Measurements from ENCODE around the gene PRR35. TPM values are rescaled to one million over a fixed set of nuclear protein-coding genes. Genes with fewer than 3 reads are reported as not detected.
A peak's percentile ranks its signal among the peaks of the same experiment; 100 is the strongest.

PRR35 gene
- total RNA-seq, 1 donor from 2014 or later: not detected

GRCh38 chr16:558298-559020, 1.7 kb upstream of the PRR35 start:
- intact Hi-C loops (cut with micrococcal nuclease): no loop called here
- Mint-ChIP-seq H3K4me3 (no peak overlapping the region), H3K4me1 (ENCODE audit: low read depth) (no peaks in the 10 kb centered on the region), H3K27ac (no peak overlapping the region), H3K36me3 (ENCODE audit: low read depth) (no peaks in the 10 kb centered on the region), H3K9me3 (no peaks in the 10 kb centered on the region), H3K27me3 (ENCODE audit: insufficient read depth) (peaks cover 10% of the 10 kb centered on the region)
- no peak for DNase-seq (ENCODE audit: low spot score)

GRCh38 chr16:559021-559380, 1.2 kb upstream of the PRR35 start:
- H3K27ac Mint-ChIP-seq: no peak overlapping the region
- H3K4me1 Mint-ChIP-seq (ENCODE audit: low read depth): no peaks in the 10 kb centered on the region
- intact Hi-C loops (cut with micrococcal nuclease): no loop called here
- H3K36me3 Mint-ChIP-seq (ENCODE audit: low read depth): no peaks in the 10 kb centered on the region
- H3K27me3 Mint-ChIP-seq (ENCODE audit: insufficient read depth): peaks cover 10% of the 10 kb centered on the region
- H3K9me3 Mint-ChIP-seq: no peaks in the 10 kb centered on the region
- H3K4me3 Mint-ChIP-seq: no peak overlapping the region
- no peak for DNase-seq (ENCODE audit: low spot score)

GRCh38 chr16:559411-560203, 587 bp upstream of the PRR35 start:
- Mint-ChIP-seq H3K4me3 (no peak overlapping the region), H3K36me3 (ENCODE audit: low read depth) (no peaks in the 10 kb centered on the region), H3K27me3 (ENCODE audit: insufficient read depth) (peaks cover 10% of the 10 kb centered on the region), H3K4me1 (ENCODE audit: low read depth) (no peaks in the 10 kb centered on the region), H3K9me3 (no peaks in the 10 kb centered on the region), H3K27ac (no peak overlapping the region)
- intact Hi-C loops (cut with micrococcal nuclease): no loop called here
- DNase-seq (ENCODE audit: low spot score): no peak

GRCh38 chr16:560701-561412, 663 bp downstream of the PRR35 start:
- Mint-ChIP-seq H3K4me1 (ENCODE audit: low read depth) (no peaks in the 10 kb centered on the region), H3K27me3 (ENCODE audit: insufficient read depth) (peaks cover 10% of the 10 kb centered on the region), H3K4me3 (no peak overlapping the region), H3K36me3 (ENCODE audit: low read depth) (no peaks in the 10 kb centered on the region), H3K27ac (no peak overlapping the region), H3K9me3 (no peaks in the 10 kb centered on the region)
- intact Hi-C loops (cut with micrococcal nuclease): no loop called here
- no peak for DNase-seq (ENCODE audit: low spot score)

- DNase-seq (ENCODE audit: low spot score): no peak
- no peaks in the 10 kb centered on the region for H3K4me1 Mint-ChIP-seq (ENCODE audit: low read depth)
- no peaks in the 10 kb centered on the region for H3K36me3 Mint-ChIP-seq (ENCODE audit: low read depth)
- H3K9me3 Mint-ChIP-seq: no peaks in the 10 kb centered on the region
- H3K27me3 Mint-ChIP-seq (ENCODE audit: insufficient read depth): peaks cover 10% of the 10 kb centered on the region
- H3K4me3 Mint-ChIP-seq: no peak overlapping the region
- H3K27ac Mint-ChIP-seq: no peak overlapping the region
- intact Hi-C loops (cut with micrococcal nuclease): no loop called here
These were observed 1.2 kb downstream of the PRR35 start for GRCh38 chr16:561413-561794.

GRCh38 chr16:561957-562938, 2.1 kb downstream of the PRR35 start:
- intact Hi-C loops (cut with micrococcal nuclease): no loop called here
- Mint-ChIP-seq H3K9me3 (no peaks in the 10 kb centered on the region), H3K4me1 (ENCODE audit: low read depth) (peaks cover 8% of the 10 kb centered on the region), H3K36me3 (ENCODE audit: low read depth) (no peaks in the 10 kb centered on the region), H3K27me3 (ENCODE audit: insufficient read depth) (peaks cover 10% of the 10 kb centered on the region), H3K4me3 (no peak overlapping the region), H3K27ac (no peak overlapping the region)
- no peak for DNase-seq (ENCODE audit: low spot score)

- H3K27ac Mint-ChIP-seq: no peak overlapping the region
- H3K4me3 Mint-ChIP-seq: no peak overlapping the region
- intact Hi-C loops (cut with micrococcal nuclease): no loop called here
- DNase-seq (ENCODE audit: low spot score): no peak
- no peaks in the 10 kb centered on the region for H3K9me3 Mint-ChIP-seq
- no peaks in the 10 kb centered on the region for H3K36me3 Mint-ChIP-seq (ENCODE audit: low read depth)
- peaks cover 9% of the 10 kb centered on the region for H3K4me1 Mint-ChIP-seq (ENCODE audit: low read depth)
- H3K27me3 Mint-ChIP-seq (ENCODE audit: insufficient read depth): peaks cover 9% of the 10 kb centered on the region
These were observed 3.0 kb downstream of the PRR35 start for GRCh38 chr16:563072-563644.

- no peaks in the 10 kb centered on the region for H3K36me3 Mint-ChIP-seq (ENCODE audit: low read depth)
- H3K9me3 Mint-ChIP-seq: no peaks in the 10 kb centered on the region
- intact Hi-C loops (cut with micrococcal nuclease): no loop called here
- no peak overlapping the region for H3K4me3 Mint-ChIP-seq
- DNase-seq (ENCODE audit: low spot score): no peak
- H3K4me1 Mint-ChIP-seq (ENCODE audit: low read depth): peaks cover 16% of the 10 kb centered on the region
- peaks cover 7% of the 10 kb centered on the region for H3K27me3 Mint-ChIP-seq (ENCODE audit: insufficient read depth)
- no peak overlapping the region for H3K27ac Mint-ChIP-seq
These were observed 4.7 kb downstream of the PRR35 start for GRCh38 chr16:564690-565418.

- Mint-ChIP-seq H3K27me3 (ENCODE audit: insufficient read depth) (peaks cover 7% of the 10 kb centered on the region), H3K36me3 (ENCODE audit: low read depth) (no peaks in the 10 kb centered on the region), H3K9me3 (no peaks in the 10 kb centered on the region), H3K27ac (no peak overlapping the region), H3K4me3 (no peak overlapping the region), H3K4me1 (ENCODE audit: low read depth) (peaks cover 19% of the 10 kb centered on the region)
- intact Hi-C loops (cut with micrococcal nuclease): loop anchor here (2.0 kb wide), 1 partner anchor 71 kb away; the partner anchor contains the start of gene METTL26
- DNase-seq (ENCODE audit: low spot score): no peak
These were observed 5.5 kb downstream of the PRR35 start for GRCh38 chr16:565419-566330.

- Mint-ChIP-seq H3K9me3 (no peaks in the 10 kb centered on the region), H3K27ac (peak within 1 kb of the TSS; percentile 83), H3K27me3 (ENCODE audit: insufficient read depth) (peaks cover 4% of the 10 kb centered on the region), H3K4me3 (peak within 1 kb of the TSS; percentile 64), H3K4me1 (ENCODE audit: low read depth) (peaks cover 29% of the 10 kb centered on the region), H3K36me3 (ENCODE audit: low read depth) (no peaks in the 10 kb centered on the region)
- intact Hi-C loops (cut with micrococcal nuclease): loop anchor here (2.0 kb wide), 1 partner anchor 70 kb away; the partner anchor contains the start of gene METTL26
- DNase-seq (ENCODE audit: low spot score): peak; percentile 58
These were observed 6.5 kb downstream of the PRR35 start, which contains the start of gene NHLRC4 for GRCh38 chr16:566475-567372. TSS of gene NHLRC4 (plus strand) at chr16:567005. CDS start at chr16:568048, 1,043 bp downstream.
